Naive B cell (primary cell): ENCODE results near the gene CDK10. TPM values are rescaled to one million over a fixed set of nuclear protein-coding genes. Genes with fewer than 3 reads are reported as not detected.
A peak's percentile ranks its signal among the peaks of the same experiment; 100 is the strongest.

Source experiments
- ATAC-seq, 2 donors: fragments of 150-1000 bp; cut with Tn5 transposase; 2 replicates each; pipeline ENCODE4 v1.10.0; 2021; ENCODE audit warnings: low read depth in 2 of 2, mild to moderate bottlenecking in 2 of 2, moderate library complexity in 2 of 2
- DNase-seq: peaks from one replicate; pipeline ENCODE4 v3.0.0; 2022
- H3K27ac Mint-ChIP-seq, 6 donors: one replicate each; pipeline ENCODE4 v1.8.0; 2020 to 2022; ENCODE audit warnings: mild to moderate bottlenecking in 6 of 6, mixed read lengths in 6 of 6, moderate library complexity in 5 of 6, inconsistent platforms in 2 of 6
- H3K27me3 Mint-ChIP-seq, 3 donors: one replicate each; pipeline ENCODE4 v1.8.0; 2021 to 2022; ENCODE audit warnings: mixed read lengths in 3 of 3, mild to moderate bottlenecking in 1 of 3
- H3K36me3 Mint-ChIP-seq, 2 donors: one replicate each; pipeline ENCODE4 v1.8.0; 2020 to 2022; ENCODE audit warnings: mixed read lengths in 2 of 2, inconsistent platforms in 1 of 2, mild to moderate bottlenecking in 1 of 2
- H3K4me1 Mint-ChIP-seq, 3 donors: one replicate each; pipeline ENCODE4 v1.8.0; 2020 to 2022; ENCODE audit warnings: mixed read lengths in 3 of 3, inconsistent platforms in 1 of 3, mild to moderate bottlenecking in 1 of 3, moderate library complexity in 1 of 3
- H3K4me3 Mint-ChIP-seq, 8 donors: one replicate each; pipeline ENCODE4 v1.8.0; 2020 to 2022; ENCODE audit warnings: mild to moderate bottlenecking in 8 of 8, mixed read lengths in 8 of 8, moderate library complexity in 8 of 8, inconsistent platforms in 2 of 8
- H3K9me3 Mint-ChIP-seq, 7 donors: one replicate each; pipeline ENCODE4 v1.8.0; 2020 to 2022; ENCODE audit warnings: mixed read lengths in 7 of 7, mild to moderate bottlenecking in 5 of 7, inconsistent platforms in 2 of 7, moderate library complexity in 1 of 7
- polyA plus RNA-seq, 6 donors: library from polyadenylated mRNA; unstranded; fragments of 300-500 nt; fragmentation: Illumina TruSeq; gene quantifications; one replicate each; pipeline ENCODE4 v1.2.3, GENCODE V29; 2021; ENCODE audit warnings: low read depth in 6 of 6

The CDK10 gene
- polyA plus RNA-seq, 6 donors from 2014 or later: 16.7 to 27.7 (median 19.6) TPM

GRCh38 chr16:89729863-89730593 is 43.5 kb downstream of the CDK10 start:
- Mint-ChIP-seq H3K27ac (peak overlapping the region in 2 of 6 donors; percentile 62 to 76), H3K27me3 (no peaks in the 10 kb centered on the region), H3K9me3 (no peaks in the 10 kb centered on the region), H3K36me3 (no peaks in the 10 kb centered on the region), H3K4me1 (peaks cover 11 to 20% (median 20%) of the 10 kb centered on the region in 3 donors), H3K4me3 (no peak overlapping the region)
- DNase-seq: no peak
- ATAC-seq: no peak

- no peak for ATAC-seq
- Mint-ChIP-seq H3K27me3 (no peaks in the 10 kb centered on the region), H3K36me3 (no peaks in the 10 kb centered on the region), H3K9me3 (no peaks in the 10 kb centered on the region), H3K27ac (peak overlapping the region in 1 of 6 donors; percentile 73), H3K4me3 (no peak overlapping the region), H3K4me1 (peaks cover 11 to 20% (median 20%) of the 10 kb centered on the region in 3 donors)
- no peak for DNase-seq
Observed at GRCh38 chr16:89730610-89731234, 44.2 kb downstream of the CDK10 start.

- Mint-ChIP-seq H3K36me3 (no peaks in the 10 kb centered on the region), H3K4me1 (peaks cover 8 to 25% (median 22%) of the 10 kb centered on the region in 3 donors)
Observed at GRCh38 chr16:89732142-89732917, 45.8 kb downstream of the CDK10 start.

DNA sequence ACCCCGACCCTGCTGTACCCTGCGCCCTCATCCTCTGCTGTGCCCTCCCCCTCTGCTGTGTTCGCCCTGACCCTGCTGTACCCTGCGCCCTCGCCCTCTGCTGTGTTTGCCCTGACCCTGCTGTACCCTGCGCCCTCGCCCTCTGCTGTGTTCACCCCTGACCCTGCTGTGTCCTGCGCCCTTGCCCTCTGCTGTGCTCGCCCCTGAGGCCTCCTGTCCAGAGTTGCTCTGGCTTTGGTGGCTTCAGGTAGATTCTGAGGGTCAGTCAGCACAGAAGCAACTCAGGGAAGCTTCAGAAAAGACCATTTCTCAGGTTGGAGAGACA is 46.4 kb downstream of the CDK10 start:
- H3K36me3 Mint-ChIP-seq: no peaks in the 10 kb centered on the region

More at GRCh38 chr16:89732142-89732917, 45.8 kb downstream of the CDK10 start:
- Mint-ChIP-seq H3K27me3 (no peaks in the 10 kb centered on the region), H3K27ac (peak overlapping the region in 3 of 6 donors; percentile 66 to 91 (median 68)), H3K9me3 (no peaks in the 10 kb centered on the region), H3K4me3 (peak overlapping the region in 1 of 8 donors; percentile 8)
- ATAC-seq (no peak), DNase-seq (no peak)

DNA sequence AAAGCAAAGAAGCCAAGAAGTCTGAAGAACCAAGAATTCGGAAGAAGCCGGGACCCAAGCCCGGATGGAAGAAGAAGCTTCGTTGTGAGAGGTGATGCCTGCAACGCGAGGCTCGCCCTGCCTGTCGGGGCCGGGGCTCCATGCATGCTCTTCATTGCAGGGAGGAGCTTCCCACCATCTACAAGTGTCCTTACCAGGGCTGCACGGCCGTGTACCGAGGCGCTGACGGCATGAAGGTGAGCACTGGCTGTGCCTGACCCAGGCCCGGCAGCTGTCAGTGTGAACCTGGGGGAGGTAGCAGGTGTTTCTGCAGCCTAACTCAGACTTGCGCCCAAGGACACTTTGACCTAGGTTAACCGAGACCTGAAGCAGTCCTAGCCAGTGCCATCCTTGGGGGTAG is 46.8 kb downstream of the CDK10 start:
- DNase-seq (no peak), ATAC-seq (no peak)
- Mint-ChIP-seq H3K27ac (no peak overlapping the region), H3K9me3 (no peaks in the 10 kb centered on the region), H3K36me3 (no peaks in the 10 kb centered on the region), H3K27me3 (no peaks in the 10 kb centered on the region), H3K4me1 (peaks cover 8 to 26% (median 26%) of the 10 kb centered on the region in 3 donors), H3K4me3 (no peak overlapping the region)

More for the DNA sequence above, 46.4 kb downstream of the CDK10 start:
- Mint-ChIP-seq H3K4me3 (no peak overlapping the region), H3K27me3 (no peaks in the 10 kb centered on the region), H3K27ac (peak overlapping the region in 3 of 6 donors; percentile 53 to 93 (median 68)), H3K4me1 (peaks cover 8 to 26% (median 26%) of the 10 kb centered on the region in 3 donors), H3K9me3 (no peaks in the 10 kb centered on the region)
- DNase-seq: no peak
- no peak for ATAC-seq

GRCh38 chr16:89733792-89734191 is 47.3 kb downstream of the CDK10 start:
- ATAC-seq: no peak
- peaks cover 8 to 26% (median 26%) of the 10 kb centered on the region in 3 donors for H3K4me1 Mint-ChIP-seq
- H3K36me3 Mint-ChIP-seq: no peaks in the 10 kb centered on the region
- no peaks in the 10 kb centered on the region for H3K9me3 Mint-ChIP-seq
- no peaks in the 10 kb centered on the region for H3K27me3 Mint-ChIP-seq
- no peak overlapping the region for H3K27ac Mint-ChIP-seq
- no peak for DNase-seq
- H3K4me3 Mint-ChIP-seq: no peak overlapping the region

DNA sequence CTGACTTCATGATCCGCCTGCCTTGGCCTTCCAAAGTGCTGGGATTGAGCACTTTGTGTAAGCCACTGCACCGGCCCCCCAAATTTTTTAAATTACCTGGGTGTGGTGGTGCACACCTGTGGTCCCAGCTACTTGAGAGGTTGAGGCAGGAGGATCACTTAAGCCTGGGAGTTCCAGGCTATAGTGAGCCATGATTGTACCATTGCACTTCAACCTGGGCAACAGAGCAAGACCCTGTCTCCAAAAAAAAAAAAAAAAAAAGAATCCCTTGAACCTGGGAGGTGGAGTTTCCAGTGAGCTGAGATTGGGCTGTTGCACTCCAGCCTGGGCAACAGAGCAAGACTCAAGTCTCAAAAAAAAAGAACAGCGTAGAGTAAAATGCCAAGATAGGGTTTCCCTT is 50.1 kb downstream of the CDK10 start:
- no peaks in the 10 kb centered on the region for H3K36me3 Mint-ChIP-seq
- H3K4me3 Mint-ChIP-seq: no peak overlapping the region
- no peaks in the 10 kb centered on the region for H3K9me3 Mint-ChIP-seq
- DNase-seq (no peak), ATAC-seq (no peak)
- peaks cover 7 to 28% (median 26%) of the 10 kb centered on the region in 3 donors for H3K4me1 Mint-ChIP-seq
- H3K27ac Mint-ChIP-seq: no peak overlapping the region
- no peaks in the 10 kb centered on the region for H3K27me3 Mint-ChIP-seq

DNA sequence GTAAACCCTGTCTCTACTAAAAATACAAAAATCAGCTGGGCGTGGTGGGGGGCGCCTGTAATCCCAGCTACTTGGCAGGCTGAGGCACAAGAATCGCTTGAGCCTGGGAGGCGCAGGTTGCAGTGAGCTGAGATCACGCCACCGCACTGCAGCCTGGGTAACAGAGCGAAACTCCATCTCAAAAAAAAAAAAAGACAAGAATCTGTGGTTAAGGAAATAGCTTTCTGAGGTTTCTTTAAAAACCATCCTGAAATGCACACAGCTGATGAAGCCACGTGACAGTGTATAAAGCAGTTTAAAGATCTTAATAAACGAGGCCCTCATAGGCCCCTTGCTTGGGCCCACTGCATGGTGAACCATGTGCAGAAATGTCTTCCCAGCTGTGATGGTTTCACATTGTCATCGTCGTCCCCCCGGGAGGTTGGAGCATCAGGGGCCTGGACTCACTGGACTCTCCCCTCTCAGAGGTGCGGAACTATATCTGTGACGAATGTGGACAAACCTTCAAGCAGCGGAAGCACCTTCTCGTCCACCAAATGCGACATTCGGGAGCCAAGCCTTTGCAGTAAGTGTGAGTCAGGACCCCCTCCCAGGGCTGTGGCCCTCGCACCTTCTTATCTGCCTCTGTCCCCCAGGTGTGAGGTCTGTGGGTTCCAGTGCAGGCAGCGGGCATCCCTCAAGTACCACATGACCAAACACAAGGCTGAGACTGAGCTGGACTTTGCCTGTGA is 51.0 kb downstream of the CDK10 start:
- Mint-ChIP-seq H3K36me3 (no peaks in the 10 kb centered on the region), H3K27me3 (no peaks in the 10 kb centered on the region), H3K27ac (peak overlapping the region in 2 of 6 donors; percentile 76 to 81), H3K9me3 (no peaks in the 10 kb centered on the region), H3K4me1 (peaks cover 3 to 21% (median 21%) of the 10 kb centered on the region in 3 donors), H3K4me3 (no peak overlapping the region)
- DNase-seq (no peak), ATAC-seq (no peak)

DNA sequence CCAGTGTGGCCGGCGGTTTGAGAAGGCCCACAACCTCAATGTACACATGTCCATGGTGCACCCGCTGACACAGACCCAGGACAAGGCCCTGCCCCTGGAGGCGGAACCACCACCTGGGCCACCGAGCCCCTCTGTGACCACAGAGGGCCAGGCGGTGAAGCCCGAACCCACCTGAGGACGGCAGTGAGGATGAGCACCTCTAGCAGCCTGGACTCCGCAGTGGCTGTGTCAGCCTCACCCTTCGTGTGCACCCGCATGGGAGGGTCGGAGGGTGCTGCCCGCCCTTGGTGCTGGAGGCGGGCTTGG is 51.5 kb downstream of the CDK10 start:
- Mint-ChIP-seq H3K4me3 (no peak overlapping the region), H3K36me3 (no peaks in the 10 kb centered on the region), H3K4me1 (peaks cover under 1 to 19% (median 15%) of the 10 kb centered on the region in 3 donors), H3K27me3 (no peaks in the 10 kb centered on the region), H3K9me3 (no peaks in the 10 kb centered on the region), H3K27ac (peak overlapping the region in 1 of 6 donors; percentile 81)
- no peak for ATAC-seq
- no peak for DNase-seq

- Mint-ChIP-seq H3K4me1 (peaks cover 0 to 19% (median 10%) of the 10 kb centered on the region in 3 donors), H3K9me3 (no peaks in the 10 kb centered on the region), H3K4me3 (no peak overlapping the region), H3K27ac (peak overlapping the region in 3 of 6 donors; percentile 7 to 84 (median 72)), H3K36me3 (no peaks in the 10 kb centered on the region), H3K27me3 (no peaks in the 10 kb centered on the region)
- DNase-seq (no peak), ATAC-seq (no peak)
Observed at GRCh38 chr16:89738538-89739317, 52.2 kb downstream of the CDK10 start.

- ATAC-seq: no peak
- H3K9me3 Mint-ChIP-seq: no peaks in the 10 kb centered on the region
- H3K27ac Mint-ChIP-seq: peak overlapping the region in 1 of 6 donors; percentile 84
- H3K36me3 Mint-ChIP-seq: no peaks in the 10 kb centered on the region
- no peaks in the 10 kb centered on the region for H3K27me3 Mint-ChIP-seq
- H3K4me3 Mint-ChIP-seq: no peak overlapping the region
- H3K4me1 Mint-ChIP-seq: peaks cover 0 to 19% (median 10%) of the 10 kb centered on the region in 3 donors
- no peak for DNase-seq
Observed at GRCh38 chr16:89739383-89739782, 52.9 kb downstream of the CDK10 start.

DNA sequence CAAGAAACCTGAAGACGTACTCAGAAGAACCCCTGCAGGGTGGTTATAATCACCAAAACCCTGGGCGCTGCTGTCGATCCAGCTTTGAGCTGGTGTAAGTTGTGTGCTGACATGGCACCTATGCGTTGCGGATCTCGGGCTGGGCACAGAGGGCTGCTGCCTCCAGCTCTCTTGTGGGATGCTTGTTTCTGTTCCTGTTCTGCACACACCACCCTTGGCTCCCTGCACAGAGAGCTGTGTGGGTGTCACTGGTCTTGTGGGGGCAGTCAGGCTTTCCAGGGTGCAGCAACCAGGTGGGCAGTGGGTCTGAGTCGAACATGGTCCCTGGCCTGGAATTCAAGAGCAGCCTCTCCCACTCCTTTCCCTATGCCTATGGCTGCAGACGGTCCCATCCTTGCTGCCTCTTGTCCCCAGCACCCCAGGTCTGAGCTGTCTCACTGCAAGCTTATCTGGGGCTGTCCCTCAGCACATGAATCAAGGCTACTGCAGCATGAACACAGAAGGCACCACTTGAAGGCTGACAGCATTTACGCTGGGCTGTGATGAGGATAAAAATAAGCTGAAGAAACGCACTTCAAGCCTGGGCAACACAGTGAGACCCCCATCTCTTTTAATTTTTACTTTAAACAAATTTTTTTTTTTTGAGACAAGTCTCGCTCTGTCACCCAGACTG is 55.0 kb downstream of the CDK10 start:
- DNase-seq (no peak), ATAC-seq (peak in 1 of 2 donors; percentile 35)
- H3K36me3 Mint-ChIP-seq: no peaks in the 10 kb centered on the region
- no peaks in the 10 kb centered on the region for H3K9me3 Mint-ChIP-seq
- no peak overlapping the region for H3K4me3 Mint-ChIP-seq
- H3K4me1 Mint-ChIP-seq: peaks cover 0 to 18% (median 10%) of the 10 kb centered on the region in 3 donors
- peak overlapping the region in 3 of 6 donors; percentile 8 to 39 (median 26) for H3K27ac Mint-ChIP-seq
- no peaks in the 10 kb centered on the region for H3K27me3 Mint-ChIP-seq
